HG02588 (cell line): ENCODE data around the gene BCAS3.
"Not testable (repeated sequence)": the region's sequence is repeated elsewhere in the genome, so short reads cannot be mapped to it uniquely, and the experiment has no call there.

ENCODE experiments used
- ATAC-seq: cut with Tn5 transposase; IDR thresholded peaks from one replicate; pipeline ENCODE4 v1.9.1; 2021; ENCODE audit warnings: mild to moderate bottlenecking, moderate library complexity; ENCODE audit not compliant: unreplicated experiment

The BCAS3 gene

DNA sequence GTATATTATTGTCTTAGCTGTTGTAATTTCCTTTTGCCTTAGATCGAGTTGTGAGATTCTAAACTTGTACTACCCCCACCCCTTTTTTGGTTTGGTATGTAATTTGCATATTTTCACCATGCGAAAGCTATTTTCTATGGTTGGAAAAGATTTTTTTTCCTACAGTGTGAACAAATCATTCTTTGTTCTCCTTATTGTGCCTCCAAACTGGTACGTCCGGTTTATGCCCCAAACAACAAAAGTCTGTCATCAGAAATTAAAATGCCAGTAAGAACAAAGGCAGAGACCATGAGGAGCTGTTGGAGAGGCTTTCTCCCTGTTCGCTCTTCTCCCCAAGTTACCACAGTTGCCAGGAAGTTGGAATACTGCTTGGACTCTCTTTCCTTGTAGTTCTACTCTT lies 66.1 kb downstream of the BCAS3 start:
- ATAC-seq, result no peak

DNA sequence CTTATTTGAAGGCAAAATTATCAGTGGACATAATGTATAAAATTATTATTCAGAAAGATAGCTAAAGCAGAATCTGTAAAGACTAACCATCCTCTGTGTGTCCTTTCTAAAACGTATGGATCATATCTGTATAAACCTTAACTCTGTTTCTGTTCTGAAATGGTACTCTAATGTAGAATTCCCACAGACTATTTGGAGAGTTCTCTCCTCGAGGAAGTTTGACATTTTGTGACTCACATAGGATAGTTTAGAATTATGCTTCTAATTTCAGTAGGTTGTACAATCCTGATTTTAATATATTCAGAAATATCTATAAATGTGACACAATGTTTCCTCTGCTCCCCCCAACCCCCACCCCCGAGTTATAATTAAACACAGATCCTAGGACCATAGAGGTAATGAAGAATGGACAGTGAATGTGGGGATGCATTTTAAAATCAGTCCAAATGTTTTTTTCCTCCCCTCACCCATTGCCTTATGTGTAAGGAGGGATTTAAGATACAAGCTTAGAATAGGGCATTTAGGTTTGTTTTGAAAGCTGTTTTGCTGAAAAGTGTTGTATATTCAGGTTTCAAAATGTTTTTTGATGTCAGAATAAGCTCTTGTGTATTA lies 66.8 kb downstream of the BCAS3 start:
- ATAC-seq, result no peak

DNA sequence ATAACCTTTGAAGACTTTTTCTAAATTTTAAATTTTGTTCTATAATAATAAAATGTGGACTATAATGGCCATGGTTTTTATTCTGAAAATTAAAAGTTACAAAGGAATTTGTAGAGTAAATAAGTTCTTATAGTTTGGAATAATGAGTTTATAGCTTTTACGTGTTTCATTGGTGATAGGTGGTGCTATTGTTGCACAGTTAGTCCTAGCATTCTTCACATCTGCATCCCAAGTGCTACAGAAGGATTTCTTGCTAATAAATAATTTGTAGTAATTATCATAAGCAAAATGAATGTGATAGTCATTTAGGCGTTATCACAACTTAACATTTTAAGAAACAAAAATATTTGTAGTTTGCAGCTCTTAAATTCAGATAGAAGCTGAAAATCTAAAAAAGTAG lies 67.9 kb downstream of the BCAS3 start:
- no peak for ATAC-seq

DNA sequence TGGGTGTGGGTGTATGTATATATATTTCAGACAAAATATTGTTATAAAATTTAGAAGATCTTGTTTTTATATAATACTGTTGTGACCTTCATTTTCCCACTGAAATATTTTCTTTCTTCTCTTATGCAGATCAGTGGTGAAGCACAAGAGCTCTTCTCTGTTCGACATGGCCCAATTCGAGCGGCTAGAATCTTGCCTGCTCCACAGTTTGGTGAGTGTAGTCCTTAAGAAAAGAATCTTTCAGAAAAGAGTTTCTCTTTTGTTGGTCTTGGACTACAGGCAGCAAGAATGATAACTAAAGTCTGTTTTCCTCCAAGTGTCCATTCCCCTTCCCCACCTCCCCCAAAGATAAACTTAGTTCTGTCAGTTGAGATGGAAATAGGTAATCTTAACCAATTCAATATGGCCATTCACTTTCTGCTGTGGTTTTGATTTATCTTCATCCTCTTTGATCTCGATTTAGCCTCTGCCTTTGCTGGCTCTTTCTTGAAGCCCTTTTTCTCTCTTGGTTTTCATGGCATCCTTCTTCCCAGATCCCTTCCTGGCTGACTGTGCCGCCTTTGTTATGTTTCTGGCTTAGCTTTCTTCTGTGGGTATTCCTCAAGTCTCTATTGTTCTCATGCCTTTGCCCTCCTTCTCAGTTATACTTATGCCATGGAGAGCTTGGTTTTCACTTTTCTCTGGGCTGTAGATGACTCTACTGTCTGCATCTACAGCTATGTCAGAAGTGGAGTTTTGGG lies 69.6 kb downstream of the BCAS3 start:
- ATAC-seq, result no peak

DNA sequence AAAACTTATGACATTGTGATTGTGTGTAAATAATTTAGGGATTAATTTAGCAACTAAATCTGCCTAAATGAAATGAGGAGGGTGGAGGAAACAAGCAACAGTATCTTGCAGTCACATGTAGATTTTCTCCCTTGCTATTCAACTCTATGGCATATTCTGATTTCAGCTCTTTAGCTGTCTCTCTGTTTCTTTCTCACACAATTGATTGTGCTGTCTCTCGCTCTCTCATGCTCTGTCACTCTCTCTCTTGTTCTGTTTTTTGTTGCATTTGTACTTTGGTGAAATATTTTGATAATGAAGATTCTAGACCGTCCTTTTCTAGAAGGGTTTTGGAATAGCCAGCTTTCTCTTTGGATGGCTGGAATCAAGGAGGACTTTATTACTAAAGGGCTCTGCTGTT lies 70.6 kb downstream of the BCAS3 start:
- no peak for ATAC-seq

DNA sequence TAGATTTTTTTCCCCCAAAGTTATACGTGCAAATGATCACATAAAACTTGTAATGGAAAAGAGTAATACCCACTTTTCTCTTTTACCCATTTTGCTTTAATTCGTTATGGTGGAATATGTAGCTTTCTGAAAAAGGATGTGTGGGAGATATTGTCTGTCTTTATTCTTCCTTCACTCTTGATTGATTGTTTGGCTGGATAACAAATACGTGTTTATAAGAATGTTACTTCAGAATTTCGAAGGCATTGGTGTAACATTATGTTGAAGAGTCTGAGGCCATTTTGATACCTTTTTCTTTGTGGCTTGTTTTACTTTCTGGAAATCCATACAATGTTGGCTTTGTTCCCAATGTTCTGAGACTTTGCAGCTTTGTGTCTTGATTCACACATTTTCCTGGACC lies 71.4 kb downstream of the BCAS3 start:
- no peak for ATAC-seq

DNA sequence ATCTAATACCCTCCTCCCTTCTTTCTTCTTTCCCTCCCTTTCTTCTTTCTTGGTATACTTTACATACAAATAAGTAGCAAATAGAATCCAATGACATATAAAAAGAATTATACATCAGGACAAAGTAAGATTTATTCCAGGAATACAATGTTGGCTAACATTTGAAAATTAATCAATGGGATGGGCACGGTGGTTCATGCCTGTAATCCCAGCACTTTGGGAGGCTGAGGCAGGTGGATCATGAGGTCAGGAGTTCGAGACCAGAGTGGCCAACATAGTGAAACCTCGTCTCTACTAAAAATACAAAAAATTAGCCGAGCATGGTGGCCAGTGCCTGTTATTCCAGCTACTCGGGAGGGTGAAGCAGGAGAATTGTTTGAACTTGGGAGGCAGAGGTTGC lies 72.1 kb downstream of the BCAS3 start:
- ATAC-seq, result no peak

DNA sequence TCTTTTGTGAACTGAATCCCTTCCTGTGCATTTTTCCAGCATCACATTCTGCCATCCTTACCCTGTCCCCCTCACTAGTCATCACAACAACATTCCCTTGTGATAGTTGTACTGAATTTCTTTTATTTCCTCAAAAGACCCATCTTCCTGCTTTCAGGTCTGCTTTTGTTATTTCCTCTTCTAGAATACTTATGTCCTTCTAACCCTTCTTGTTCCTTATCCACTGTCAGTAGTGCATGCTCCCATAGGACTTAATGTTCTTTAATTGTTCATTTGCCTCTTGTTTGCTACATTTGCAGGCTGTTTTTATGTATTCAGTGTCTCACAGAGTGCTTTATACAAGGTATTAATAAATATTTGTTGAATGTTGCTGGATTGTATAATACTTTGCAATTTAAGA lies 73.0 kb downstream of the BCAS3 start:
- no peak for ATAC-seq

DNA sequence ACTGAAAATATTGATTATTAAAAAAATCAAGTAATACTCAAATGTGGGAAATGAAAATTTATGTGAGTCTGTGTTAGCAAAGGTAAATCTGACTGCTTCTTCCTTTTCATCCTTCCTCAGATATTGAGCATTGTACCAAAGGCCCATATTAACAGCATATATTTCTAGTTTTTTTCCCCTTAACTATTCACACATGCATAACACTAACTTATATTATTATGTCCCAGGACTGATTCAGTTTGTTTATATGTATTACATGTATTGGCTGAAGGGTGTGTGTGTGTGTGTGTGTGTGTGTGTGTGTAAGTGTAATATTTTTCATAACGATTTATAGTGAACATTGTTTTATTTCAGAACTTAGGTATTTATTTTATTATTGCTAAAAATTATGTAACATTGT lies 74.2 kb downstream of the BCAS3 start:
- no peak for ATAC-seq

DNA sequence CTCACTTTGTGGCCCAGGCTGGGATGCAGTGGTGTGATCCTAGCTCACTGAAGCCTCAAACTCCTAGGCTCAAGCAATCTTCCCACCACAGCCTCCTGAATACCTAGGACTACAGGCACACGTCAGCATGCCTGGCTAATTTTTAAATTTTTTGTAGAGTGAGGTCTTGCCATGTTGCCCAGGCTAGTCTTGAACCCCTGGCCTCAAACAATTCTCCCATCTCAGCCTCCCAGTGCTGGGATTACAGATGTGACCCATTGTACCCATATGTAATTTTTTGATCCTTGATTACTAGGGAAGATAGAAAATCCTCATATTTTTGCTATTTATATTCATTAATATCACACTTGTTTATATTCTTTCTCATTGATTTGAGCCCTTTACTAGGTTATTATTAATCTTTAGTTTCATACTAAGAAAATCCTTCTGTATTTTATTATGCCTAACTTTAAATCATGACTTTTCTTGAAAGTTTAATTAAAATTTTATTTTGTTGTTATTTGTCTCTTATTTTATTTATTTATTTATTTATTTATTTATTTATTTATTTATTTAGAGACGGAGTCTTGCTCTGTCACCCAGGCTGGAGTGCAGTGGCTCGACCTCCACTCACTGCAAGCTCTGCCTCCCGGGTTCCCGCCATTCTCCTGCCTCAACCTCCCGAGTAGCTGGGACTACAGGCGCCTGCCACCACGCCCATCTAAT lies 75.4 kb downstream of the BCAS3 start:
- ATAC-seq, result no peak

DNA sequence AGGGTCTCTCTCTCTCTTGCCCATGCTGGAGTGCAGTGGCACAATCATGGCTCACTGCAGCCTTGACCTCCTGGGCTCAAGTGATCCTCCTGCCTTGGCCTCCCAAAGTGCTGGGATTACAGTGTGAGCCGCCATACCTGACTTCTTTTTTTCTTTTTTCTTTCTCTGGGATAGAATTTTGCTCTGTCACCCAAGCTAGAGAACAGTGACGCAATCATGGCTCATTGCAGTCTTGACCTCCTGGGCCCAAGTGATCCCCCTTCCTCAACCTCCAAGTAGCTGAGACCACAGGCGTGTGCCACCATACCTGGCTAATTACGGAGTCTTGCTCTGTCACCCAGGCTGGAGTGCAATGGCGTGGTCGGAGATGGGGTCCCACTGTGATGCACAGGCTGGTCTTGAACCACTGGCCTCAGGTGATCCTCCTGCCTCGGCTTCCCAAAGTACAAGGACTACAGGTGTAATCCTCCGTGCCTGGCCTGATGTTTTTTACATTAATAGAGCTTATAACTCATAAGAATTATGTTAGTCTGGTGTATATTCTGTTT lies 76.5 kb downstream of the BCAS3 start:
- ATAC-seq, result no peak

DNA sequence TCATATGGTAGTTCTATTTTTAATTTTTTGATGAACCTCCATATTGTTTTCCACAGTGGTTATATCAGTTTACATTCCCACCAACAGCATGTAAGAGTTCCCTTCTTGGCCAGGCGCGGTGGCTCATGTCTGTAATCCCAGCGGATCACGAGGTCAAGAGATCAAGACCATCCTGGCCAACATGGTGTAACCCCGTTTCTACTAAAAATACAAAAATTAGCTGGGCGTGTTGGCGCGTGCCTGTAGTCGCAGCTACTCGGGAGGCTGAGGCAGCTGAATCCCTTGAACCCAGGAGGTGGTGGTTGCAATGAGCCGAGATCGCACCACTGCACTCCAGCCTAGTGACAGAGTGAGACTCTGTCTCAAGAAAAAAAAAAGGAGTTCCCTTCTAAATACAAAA lies 79.1 kb downstream of the BCAS3 start:
- ATAC-seq, result not testable (repeated sequence)

DNA sequence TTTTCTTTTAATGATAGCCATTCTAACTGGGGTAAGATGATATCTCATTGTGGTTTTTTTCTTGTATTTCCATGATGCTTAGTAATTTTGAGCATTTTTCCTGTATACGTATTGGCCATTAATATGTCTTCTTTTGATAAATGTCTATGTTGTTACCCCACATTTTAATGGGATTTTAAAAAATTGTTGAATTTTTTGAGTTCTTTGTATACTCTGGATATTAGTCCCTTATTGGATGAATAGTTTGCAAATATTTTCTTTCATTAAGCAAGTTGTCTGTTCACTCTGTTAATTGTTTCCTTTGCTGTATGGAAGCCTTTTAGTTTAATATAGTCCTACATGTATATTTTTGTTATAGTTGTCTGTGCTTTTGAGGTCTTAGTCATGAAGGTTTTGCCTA lies 79.8 kb downstream of the BCAS3 start:
- no peak for ATAC-seq

DNA sequence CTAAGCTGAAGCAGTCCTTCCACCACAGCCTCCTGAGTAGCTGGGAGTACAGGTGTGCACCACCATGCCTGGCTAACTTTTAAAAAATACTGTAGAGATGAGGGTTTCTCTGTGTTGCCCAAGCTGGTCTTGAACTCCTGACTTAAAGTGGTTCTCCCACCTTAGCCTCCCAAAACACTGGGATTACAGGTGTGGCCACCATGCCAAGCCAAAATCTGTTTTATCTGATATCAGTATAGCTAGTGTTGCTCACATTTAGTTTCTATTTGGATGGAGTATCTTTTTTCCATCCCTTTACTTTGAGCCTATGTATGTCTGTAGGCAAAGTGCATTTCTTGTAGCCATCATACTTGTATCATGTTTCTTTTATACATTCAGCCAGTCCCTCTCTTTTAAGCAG lies 82.1 kb downstream of the BCAS3 start:
- ATAC-seq, result no peak

DNA sequence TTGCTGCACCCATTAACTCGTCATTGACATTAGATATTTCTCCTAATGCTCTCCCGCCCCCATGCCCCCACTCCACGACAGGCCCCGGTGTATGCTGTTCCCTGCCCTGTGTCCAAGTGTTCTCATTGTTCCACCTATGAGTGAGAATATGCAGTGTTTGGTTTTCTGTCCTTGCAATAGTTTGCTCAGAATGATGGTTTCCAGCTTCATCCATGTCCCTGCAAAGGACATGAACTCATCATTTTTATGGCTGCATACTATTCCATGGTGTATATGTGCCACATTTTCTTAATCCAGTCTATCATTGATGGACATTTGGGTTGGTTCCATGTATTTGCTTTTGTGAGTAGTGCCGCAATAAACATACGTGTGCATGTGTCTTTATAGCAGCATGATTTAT lies 83.7 kb downstream of the BCAS3 start:
- ATAC-seq, result not testable (repeated sequence)

DNA sequence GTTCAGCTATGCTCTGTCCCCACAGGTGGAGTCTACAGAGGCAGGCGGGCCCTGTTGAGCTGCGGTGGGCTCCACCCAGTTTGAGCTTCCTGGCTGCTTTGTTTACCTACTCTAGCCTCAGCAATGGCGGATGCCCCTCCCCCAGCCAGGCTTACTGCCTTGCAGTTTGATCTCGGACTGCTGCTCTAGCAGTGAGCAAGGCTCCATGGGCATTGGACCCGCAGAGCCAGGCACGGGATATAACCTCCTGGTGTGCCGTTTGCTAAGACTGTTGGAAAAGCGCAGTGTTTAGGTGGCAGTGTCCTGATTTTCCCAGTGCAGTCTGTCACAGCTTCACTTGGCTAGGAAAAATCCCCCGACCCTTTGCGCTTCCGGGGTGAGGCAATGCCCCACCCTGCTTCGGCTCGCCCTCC lies 89.1 kb downstream of the BCAS3 start:
- no peak for ATAC-seq

DNA sequence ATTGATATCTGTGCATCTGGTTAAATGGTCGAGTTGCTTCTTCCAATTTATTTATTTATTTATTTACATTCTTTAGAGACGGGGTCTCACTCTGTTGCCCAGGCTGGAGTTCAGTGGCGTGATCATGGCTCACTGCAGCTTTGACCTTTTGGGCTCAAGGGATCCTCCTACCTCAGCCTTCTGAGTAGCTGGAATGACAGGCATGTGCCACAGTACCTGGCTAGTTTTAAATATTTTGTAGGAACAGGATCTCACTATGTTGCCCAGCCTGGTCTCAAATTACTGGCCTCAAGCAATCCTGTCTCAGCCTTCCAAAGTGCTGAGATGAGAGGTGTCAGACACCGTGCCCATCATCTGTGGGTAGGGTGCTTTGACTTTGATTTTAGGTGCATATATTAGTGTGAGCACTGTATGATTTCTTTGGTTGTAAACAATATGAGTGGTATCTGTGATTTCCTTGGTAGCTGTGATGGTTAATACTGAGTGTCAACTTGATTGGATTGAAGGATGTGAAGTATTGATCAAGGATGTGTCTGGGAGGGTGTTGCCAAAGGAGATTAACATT lies 90.2 kb downstream of the BCAS3 start:
- no peak for ATAC-seq

DNA sequence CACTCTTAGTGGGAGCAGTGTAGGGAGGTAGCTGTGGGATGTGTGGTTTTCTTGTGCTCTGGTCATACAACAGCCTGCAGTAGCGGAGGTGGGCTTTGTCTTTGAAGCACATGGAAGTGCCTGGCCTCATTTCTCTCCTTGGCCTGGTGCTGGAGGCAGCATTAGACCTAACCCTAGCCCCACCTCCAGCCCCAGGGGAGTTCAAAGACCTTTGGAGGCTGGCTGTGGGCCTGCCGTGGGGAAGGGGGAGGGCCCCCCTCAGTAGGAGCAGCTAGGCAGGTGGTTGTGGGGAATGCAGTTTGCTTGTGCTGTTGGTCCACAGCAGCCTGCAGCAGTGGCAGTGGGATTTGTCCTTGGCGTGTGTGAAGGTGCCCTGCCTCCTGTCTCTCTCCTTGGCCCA lies 91.7 kb downstream of the BCAS3 start:
- no peak for ATAC-seq

DNA sequence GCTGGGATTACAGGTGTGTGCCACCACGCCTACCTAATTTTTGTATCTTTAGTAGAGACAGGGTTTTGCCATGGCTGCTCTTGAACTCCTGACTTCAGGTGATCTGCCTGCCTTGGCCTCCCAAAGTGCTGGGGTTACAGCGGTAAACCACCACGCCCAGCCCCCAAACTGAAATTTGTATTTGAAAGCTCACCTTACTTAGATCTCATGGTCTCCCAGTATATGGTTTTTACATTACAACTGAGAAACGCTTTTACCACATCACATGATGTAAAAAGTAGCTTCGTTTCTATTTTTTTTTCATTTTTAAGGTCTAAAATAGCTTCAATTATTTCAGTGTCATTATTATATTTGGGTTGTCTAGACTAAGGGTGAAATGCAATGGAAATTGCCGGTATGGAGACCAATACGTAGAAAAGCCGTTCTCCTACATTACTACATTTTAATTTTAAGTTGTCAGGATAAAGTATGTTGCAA lies 93.3 kb downstream of the BCAS3 start:
- ATAC-seq, result no peak

DNA sequence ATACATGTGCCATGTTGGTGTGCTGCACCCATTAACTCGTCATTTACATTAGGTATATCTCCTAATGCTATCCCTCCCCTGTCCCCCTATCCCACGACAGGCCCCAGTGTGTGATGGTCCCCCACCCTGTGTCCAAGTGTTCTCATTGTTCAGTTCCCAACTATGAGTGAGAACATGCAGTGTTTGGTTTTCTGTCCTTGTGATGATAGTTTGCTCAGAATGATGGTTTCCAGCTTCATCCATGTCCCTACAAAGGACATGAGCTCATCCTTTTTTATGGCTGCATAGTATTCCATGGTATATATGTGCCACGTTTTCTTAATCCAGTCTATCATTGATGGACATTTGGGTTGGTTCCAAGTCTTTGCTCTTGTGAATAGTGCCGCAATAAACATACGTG lies 94.0 kb downstream of the BCAS3 start:
- not testable (repeated sequence) for ATAC-seq

DNA sequence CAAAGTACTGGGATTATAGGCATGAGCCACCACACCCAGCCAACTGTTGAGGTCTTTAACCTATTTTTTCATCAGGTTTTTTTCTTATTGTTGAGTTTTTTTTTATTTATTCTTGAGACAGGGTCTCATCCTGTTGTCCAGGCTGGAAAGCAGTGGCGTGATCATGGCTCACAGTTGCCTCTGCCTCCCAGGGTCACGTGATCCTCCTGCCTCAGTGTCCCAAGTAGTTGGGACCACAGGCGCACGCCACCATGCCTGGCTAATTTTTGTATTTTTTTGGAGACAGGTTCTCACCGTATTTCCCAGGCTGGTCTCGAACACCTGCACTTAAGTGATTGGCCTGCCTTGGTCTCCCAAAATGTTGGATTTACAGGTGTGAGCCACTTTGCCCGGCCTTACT lies 95.9 kb downstream of the BCAS3 start:
- ATAC-seq, result no peak
